Activated CD8-positive, alpha-beta T cell treated with anti-CD3 and anti-CD28 coated beads for 36 hours (primary cell): ENCODE measurements around the gene CLC. TPM values are rescaled to one million over a fixed set of nuclear protein-coding genes. Genes with fewer than 3 reads are reported as not detected.
"Not testable (repeated sequence)": the region's sequence is repeated elsewhere in the genome, so short reads cannot be mapped to it uniquely, and the experiment has no call there.

Experiments used
- ATAC-seq: fragments of 200-7000 bp; cut with Tn5 transposase; one replicate; pipeline ENCODE4 v1.10.0; 2021; ENCODE audit warnings: mild to moderate bottlenecking, moderate library complexity
- CTCF ChIA-PET: fragments of 350-600 bp; sonication (Branson Sonifier 250); formaldehyde crosslinking; loops from one replicate; lab custom pipeline; 2021; ENCODE audit warnings: antibody characterized with exemption; lab: Charles Lee
- POLR2A ChIA-PET: fragments of 350-600 bp; sonication (Branson Sonifier 250); formaldehyde crosslinking; loops from one replicate; lab custom pipeline; 2021; ENCODE audit warnings: antibody characterized with exemption; lab: Charles Lee
- DNase-seq: peaks from one replicate; pipeline ENCODE4 v3.0.0-alpha.2; 2020
- H3K27ac Mint-ChIP-seq: one replicate; pipeline ENCODE4 v1.8.0; 2021; ENCODE audit warnings: mild to moderate bottlenecking, mixed read lengths
- H3K27me3 Mint-ChIP-seq: one replicate; pipeline ENCODE4 v1.8.0; 2021; ENCODE audit warnings: mixed read lengths
- H3K36me3 Mint-ChIP-seq: one replicate; pipeline ENCODE4 v1.8.0; 2021; ENCODE audit warnings: low read depth, mixed read lengths
- H3K4me1 Mint-ChIP-seq: one replicate; pipeline ENCODE4 v1.8.0; 2021; ENCODE audit warnings: low read depth, mixed read lengths
- H3K4me3 Mint-ChIP-seq: one replicate; pipeline ENCODE4 v1.8.0; 2021; ENCODE audit warnings: mild to moderate bottlenecking, moderate library complexity, mixed read lengths
- H3K9me3 Mint-ChIP-seq: one replicate; pipeline ENCODE4 v1.8.0; 2021; ENCODE audit warnings: mixed read lengths
- intact Hi-C: fragments of 100-400 bp; cut with micrococcal nuclease; formaldehyde crosslinking; loops from one replicate; pipeline ENCODE4 v1.10.0; 2022
- total RNA-seq, 2 experiments: library from RNA; stranded (reverse); gene quantifications; one replicate each; pipeline ENCODE4 v1.2.3, GENCODE V29; 2021
- TF ChIP-seq, protein P1 (sequence below): fragments of 200-600 bp; IDR thresholded peaks from one replicate; pipeline ENCODE4 v1.8.0; 2022; ENCODE audit warnings: antibody characterized with exemption, mild to moderate bottlenecking

The CLC gene
- total RNA-seq, 2 experiments from 2014 or later = not detected

DNA sequence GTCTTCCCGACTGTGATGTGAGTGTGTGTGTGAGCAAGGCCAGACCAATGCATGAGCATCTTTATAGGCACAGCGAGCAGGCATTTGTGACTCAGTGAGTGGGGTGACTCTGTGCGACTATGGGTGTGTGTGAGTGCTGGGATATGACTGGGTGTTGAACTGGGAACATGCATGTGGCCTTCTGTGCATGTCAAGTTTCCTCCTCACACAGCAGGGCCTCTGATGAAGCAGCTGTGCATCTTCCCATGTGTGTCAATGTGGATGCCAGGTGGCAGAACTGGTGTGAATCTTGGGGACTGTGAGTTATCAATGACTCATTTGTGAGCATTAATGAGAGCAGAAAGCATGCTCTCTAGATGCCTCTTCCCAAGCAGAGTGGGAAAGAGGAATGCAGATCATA lies 45.7 kb downstream of the CLC start:
- TF ChIP-seq, protein P1, sequence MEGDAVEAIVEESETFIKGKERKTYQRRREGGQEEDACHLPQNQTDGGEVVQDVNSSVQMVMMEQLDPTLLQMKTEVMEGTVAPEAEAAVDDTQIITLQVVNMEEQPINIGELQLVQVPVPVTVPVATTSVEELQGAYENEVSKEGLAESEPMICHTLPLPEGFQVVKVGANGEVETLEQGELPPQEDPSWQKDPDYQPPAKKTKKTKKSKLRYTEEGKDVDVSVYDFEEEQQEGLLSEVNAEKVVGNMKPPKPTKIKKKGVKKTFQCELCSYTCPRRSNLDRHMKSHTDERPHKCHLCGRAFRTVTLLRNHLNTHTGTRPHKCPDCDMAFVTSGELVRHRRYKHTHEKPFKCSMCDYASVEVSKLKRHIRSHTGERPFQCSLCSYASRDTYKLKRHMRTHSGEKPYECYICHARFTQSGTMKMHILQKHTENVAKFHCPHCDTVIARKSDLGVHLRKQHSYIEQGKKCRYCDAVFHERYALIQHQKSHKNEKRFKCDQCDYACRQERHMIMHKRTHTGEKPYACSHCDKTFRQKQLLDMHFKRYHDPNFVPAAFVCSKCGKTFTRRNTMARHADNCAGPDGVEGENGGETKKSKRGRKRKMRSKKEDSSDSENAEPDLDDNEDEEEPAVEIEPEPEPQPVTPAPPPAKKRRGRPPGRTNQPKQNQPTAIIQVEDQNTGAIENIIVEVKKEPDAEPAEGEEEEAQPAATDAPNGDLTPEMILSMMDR = no peak
- no peaks in the 10 kb centered on the region for H3K4me1 Mint-ChIP-seq
- ChIA-PET POLR2A (no interaction called here), CTCF (no interaction called here)
- H3K4me3 Mint-ChIP-seq = no peak overlapping the region
- H3K36me3 Mint-ChIP-seq = no peaks in the 10 kb centered on the region
- intact Hi-C loops = no loop called here
- H3K27ac Mint-ChIP-seq = no peak overlapping the region
- peaks cover 20% of the 10 kb centered on the region for H3K27me3 Mint-ChIP-seq
- no peak for ATAC-seq
- H3K9me3 Mint-ChIP-seq = peaks cover 4% of the 10 kb centered on the region
- DNase-seq = no peak

DNA sequence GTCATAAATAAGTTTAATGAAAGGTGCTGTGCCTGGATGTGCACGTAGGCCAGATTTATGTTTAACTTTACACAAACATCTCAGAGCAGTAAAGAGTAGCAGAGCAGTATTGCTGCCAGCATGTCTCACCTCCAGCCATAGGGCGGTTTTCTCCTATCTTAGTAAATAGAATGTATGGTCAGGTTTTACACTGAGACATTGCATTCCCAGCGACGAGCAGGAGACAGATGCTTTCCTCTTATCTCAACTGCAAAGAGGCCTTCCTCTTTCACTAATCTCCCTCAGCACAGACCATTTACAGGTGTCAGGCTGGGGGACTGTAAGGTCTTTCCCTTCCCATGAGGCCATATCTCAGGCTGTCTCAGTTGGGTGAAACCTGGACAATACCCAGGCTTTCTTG lies 49.2 kb downstream of the CLC start:
- H3K27me3 Mint-ChIP-seq, H3K4me3 Mint-ChIP-seq, H3K4me1 Mint-ChIP-seq, intact Hi-C loops, H3K36me3 Mint-ChIP-seq, DNase-seq, ATAC-seq, H3K9me3 Mint-ChIP-seq, CTCF ChIA-PET, POLR2A ChIA-PET, H3K27ac Mint-ChIP-seq: not testable (repeated sequence)

DNA sequence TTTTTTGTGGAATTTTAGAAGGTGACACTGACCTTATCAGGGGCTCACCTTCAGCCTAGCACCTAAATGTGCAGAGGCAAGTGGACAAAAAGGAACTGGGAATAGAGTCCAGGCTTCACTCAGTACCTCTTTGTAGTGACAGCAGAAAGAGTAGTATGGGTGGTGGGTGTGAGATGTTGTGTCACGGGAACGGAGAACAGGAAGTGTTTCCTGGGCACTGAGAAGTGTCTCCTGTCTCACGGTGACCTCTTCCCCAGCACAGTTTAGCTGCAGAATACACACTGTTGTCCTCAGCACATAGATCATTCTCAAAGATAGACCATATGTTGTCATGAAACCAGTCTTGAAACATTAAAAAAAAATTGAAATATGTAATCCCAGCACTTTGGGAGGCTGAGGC lies 51.1 kb downstream of the CLC start:
- POLR2A ChIA-PET = no interaction called here
- peaks cover 3% of the 10 kb centered on the region for H3K4me1 Mint-ChIP-seq
- peaks cover 4% of the 10 kb centered on the region for H3K9me3 Mint-ChIP-seq
- H3K36me3 Mint-ChIP-seq = no peaks in the 10 kb centered on the region
- CTCF ChIA-PET = no interaction called here
- no peak overlapping the region for H3K4me3 Mint-ChIP-seq
- intact Hi-C loops = no loop called here
- no peak overlapping the region for H3K27ac Mint-ChIP-seq
- ATAC-seq (no peak), DNase-seq (no peak)
- H3K27me3 Mint-ChIP-seq = peaks cover 3% of the 10 kb centered on the region
- TF ChIP-seq, protein P1 = no peak

DNA sequence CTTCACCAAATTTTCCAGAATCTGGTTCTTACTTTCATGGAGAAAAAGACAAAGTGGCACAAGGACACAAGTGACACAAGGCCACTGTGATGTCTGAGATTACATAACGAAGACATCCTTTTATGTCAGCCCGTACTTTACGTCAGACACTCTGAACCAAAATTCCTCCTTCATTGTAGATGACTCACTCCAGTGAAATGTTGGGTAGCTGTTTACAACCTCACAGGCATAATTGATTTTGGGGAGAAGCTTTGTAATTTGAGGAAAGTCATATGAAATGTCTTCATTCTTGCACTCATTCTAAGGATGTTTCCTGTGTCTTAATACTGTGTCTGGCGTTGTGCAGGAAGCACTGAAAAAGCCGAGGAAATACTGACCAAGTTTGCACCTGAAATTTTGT lies 53.6 kb downstream of the CLC start:
- TF ChIP-seq, protein P1 = no peak
- peaks cover 14% of the 10 kb centered on the region for H3K4me1 Mint-ChIP-seq
- DNase-seq = no peak
- no peak for ATAC-seq
- H3K27ac Mint-ChIP-seq = no peak overlapping the region
- no peaks in the 10 kb centered on the region for H3K36me3 Mint-ChIP-seq
- ChIA-PET CTCF (no interaction called here), POLR2A (no interaction called here)
- no peak overlapping the region for H3K4me3 Mint-ChIP-seq
- intact Hi-C loops = no loop called here
- H3K27me3 Mint-ChIP-seq = peaks cover 3% of the 10 kb centered on the region
- H3K9me3 Mint-ChIP-seq = peaks cover 4% of the 10 kb centered on the region

DNA sequence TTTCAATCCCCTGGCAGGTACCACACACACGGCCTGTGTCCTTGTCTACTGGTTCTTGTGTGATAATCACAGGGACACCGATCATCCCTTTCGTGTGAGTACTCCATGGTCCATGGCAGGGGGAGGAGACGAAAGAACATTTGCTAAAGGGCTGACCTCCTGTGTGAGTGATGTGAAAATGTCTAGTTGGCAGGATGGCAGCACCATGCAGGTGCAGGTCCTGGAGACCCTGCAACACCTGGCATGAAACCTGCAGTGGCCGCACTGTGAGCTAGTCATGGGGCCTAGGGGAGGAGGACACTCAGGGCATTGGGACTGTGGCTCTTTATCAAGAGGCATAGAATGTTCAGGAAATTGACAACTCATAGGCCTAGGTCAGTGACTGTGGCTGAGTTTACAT lies 56.4 kb downstream of the CLC start:
- intact Hi-C loops = no loop called here
- H3K36me3 Mint-ChIP-seq = no peaks in the 10 kb centered on the region
- DNase-seq (no peak), ATAC-seq (no peak)
- H3K27me3 Mint-ChIP-seq = no peaks in the 10 kb centered on the region
- H3K9me3 Mint-ChIP-seq = no peaks in the 10 kb centered on the region
- H3K4me1 Mint-ChIP-seq = peaks cover 26% of the 10 kb centered on the region
- H3K4me3 Mint-ChIP-seq = no peak overlapping the region
- TF ChIP-seq, protein P1 = no peak
- CTCF ChIA-PET = interaction anchor here (1.0 kb wide), 1 partner anchor 130 kb away, joined by 3 read pairs; no protein-coding TSS in a partner anchor
- POLR2A ChIA-PET = no interaction called here
- H3K27ac Mint-ChIP-seq = no peak overlapping the region

Other genes starting within 250 kb of the CLC start
- gene DLL3, start 239.1 kb downstream of the CLC start, total RNA-seq = 1 to 10 TPM; 1.3 to 1.6 TPM
- gene SELENOV, start 222.9 kb downstream of the CLC start, total RNA-seq = not detected
- 1 to 10 TPM; 3.0 TPM for gene EID2B, start 205.2 kb downstream of the CLC start, total RNA-seq
- gene EID2, start 197.9 kb downstream of the CLC start, total RNA-seq = 10 to 100 TPM; 11.1 to 11.7 TPM
- not detected for gene LGALS13, start 135.5 kb downstream of the CLC start, total RNA-seq
- gene LGALS16, start 82.1 kb downstream of the CLC start, total RNA-seq = not detected
- gene LGALS14, start 33.5 kb downstream of the CLC start, total RNA-seq = 1 to 10 TPM in 1 of 2 experiments, not detected in 1; 1.8 TPM
- not detected for gene LEUTX, start 40.8 kb upstream of the CLC start, total RNA-seq
- gene DYRK1B, start 96.1 kb upstream of the CLC start, total RNA-seq = 1 to 10 TPM; 5.4 to 7.0 TPM
- 100 to 1,000 TPM; 901 to 905 TPM for gene FBL, start 108.3 kb upstream of the CLC start, total RNA-seq
- gene FCGBP, start 196.6 kb upstream of the CLC start, total RNA-seq = 1 to 10 TPM; 4.8 to 6.9 TPM
- 100 to 1,000 TPM; 105 to 107 TPM for gene PSMC4, start 233.1 kb upstream of the CLC start, total RNA-seq